GM12878 (cell line): Measurements from ENCODE around the gene FAXC. TPM values are rescaled to one million over a fixed set of nuclear protein-coding genes. Genes with fewer than 3 reads are reported as not detected.

Source experiments
- ATAC-seq: fragments of 200-7000 bp; cut with Tn5 transposase; 3 replicates; pipeline ENCODE4 v1.9.1; 2020; ENCODE audit warnings: mild to moderate bottlenecking, moderate library complexity
- BruUV-seq: library from RNA; stranded (reverse); fragments of 400-500 nt; replicated peaks from 2 replicates; lab custom pipeline; 2021; lab: Mats Ljungman, UMichigan
- CTCF ChIA-PET: fragments of 300-600 bp; sonication (Branson Sonifier 250); formaldehyde crosslinking; extraction: SDS; loops from one replicate; lab custom pipeline; 2021; ENCODE audit warnings: inconsistent platforms; lab: Yijun Ruan, JAX
- POLR2A ChIA-PET: fragments of 350-600 bp; formaldehyde crosslinking; extraction: SDS; loops from one replicate; lab custom pipeline; 2021; ENCODE audit warnings: inconsistent platforms; lab: Charles Lee
- RAD21 ChIA-PET: fragments of 300-600 bp; sonication (Branson Sonifier 250); formaldehyde crosslinking; loops from one replicate; lab custom pipeline; 2023; ENCODE audit warnings: antibody characterized with exemption; ENCODE audit not compliant: unreplicated experiment; lab: Charles Lee
- SMC1A ChIA-PET: fragments of 300-600 bp; sonication (Branson Sonifier 250); formaldehyde crosslinking; loops from one replicate; lab custom pipeline; 2023; ENCODE audit not compliant: unreplicated experiment, uncharacterized antibody; lab: Charles Lee
- DNase-seq: peaks from one replicate; pipeline ENCODE4 v3.0.0-alpha.2; 2011; ENCODE audit warnings: low read depth, low spot score
- FAIRE-seq: peaks from 3 replicates; lab custom pipeline; 2011; peaks lifted over from hg19 to GRCh38; lab: Jason Lieb, UNC
- H2AFZ ChIP-seq: 2 replicates; pipeline ENCODE4 v1.6.0; 2011; ENCODE audit warnings: low read depth, low read length, control low read depth; ENCODE audit not compliant: control insufficient read depth
- H3K27ac ChIP-seq: 2 replicates; pipeline ENCODE4 v1.5.1; 2011; ENCODE audit warnings: control low read depth; ENCODE audit not compliant: control insufficient read depth, insufficient read depth
- H3K27me3 ChIP-seq, 2 experiments: replicated peaks in 1 of 2; 2 replicates each; pipeline versions ENCODE4 v1.6.0 to v1.6.1; 2011; ENCODE audit warnings: low read length in 1 of 2; ENCODE audit not compliant: control insufficient read depth in 2 of 2, insufficient read depth in 2 of 2
- H3K36me3 ChIP-seq, 2 experiments: 2 replicates each; pipeline ENCODE4 v1.5.1; 2011; ENCODE audit warnings: low read length in 1 of 2; ENCODE audit not compliant: control insufficient read depth in 2 of 2, insufficient read depth in 2 of 2
- H3K4me1 ChIP-seq: 2 replicates; pipeline ENCODE4 v1.6.1; 2011; ENCODE audit warnings: mild to moderate bottlenecking, low read length, moderate library complexity, mixed read lengths; ENCODE audit not compliant: control insufficient read depth, insufficient read depth
- H3K4me2 ChIP-seq: 2 replicates; pipeline ENCODE4 v1.6.0; 2011; ENCODE audit warnings: control low read depth; ENCODE audit not compliant: control insufficient read depth, insufficient read depth
- H3K4me3 ChIP-seq: fragments of 200-600 bp; sonication (generic); 2 replicates; pipeline ENCODE4 v1.5.1; 2016
- H3K79me2 ChIP-seq: 2 replicates; pipeline ENCODE4 v1.6.0; 2011; ENCODE audit warnings: low read length; ENCODE audit not compliant: control insufficient read depth, insufficient read depth
- H3K9ac ChIP-seq: 2 replicates; pipeline ENCODE4 v1.8.0; 2011; ENCODE audit warnings: low read length, control low read depth, mixed read lengths; ENCODE audit not compliant: control insufficient read depth, insufficient read depth
- H3K9me3 ChIP-seq: replicated peaks from 3 replicates; pipeline ENCODE4 v1.5.1; 2011; ENCODE audit warnings: mild to moderate bottlenecking, low read length; ENCODE audit not compliant: control insufficient read depth, insufficient read depth
- H4K20me1 ChIP-seq: 2 replicates; pipeline ENCODE4 v1.6.0; 2011; ENCODE audit not compliant: control insufficient read depth, insufficient read depth
- EED ChIP-seq: sonication (generic); IDR thresholded peaks from 2 replicates; pipeline ENCODE4 v1.6.1; 2016; ENCODE audit warnings: antibody characterized with exemption, low read depth
- FOS ChIP-seq: IDR thresholded peaks from 3 replicates; pipeline ENCODE4 v1.6.1; 2011; ENCODE audit warnings: borderline replicate concordance; ENCODE audit not compliant: insufficient read length; ENCODE audit errors: extremely low read depth
- JUNB ChIP-seq: IDR thresholded peaks from 2 replicates; pipeline ENCODE4 v1.6.1; 2016; ENCODE audit warnings: antibody characterized with exemption, mild to moderate bottlenecking
- KDM1A ChIP-seq: fragments of 200-600 bp; sonication (generic); IDR thresholded peaks from 2 replicates; pipeline ENCODE4 v1.6.1; 2016; ENCODE audit warnings: borderline replicate concordance
- NBN ChIP-seq: fragments of 450-650 bp; IDR thresholded peaks from 2 replicates; pipeline ENCODE4 v1.6.1; 2016
- NFXL1 ChIP-seq: fragments of 450-650 bp; IDR thresholded peaks from 2 replicates; pipeline ENCODE4 v1.6.1; 2017; ENCODE audit warnings: antibody characterized with exemption, mild to moderate bottlenecking, borderline replicate concordance
- RCOR1 ChIP-seq: conservative IDR thresholded peaks from 2 replicates; pipeline ENCODE4 v1.6.1; 2012; ENCODE audit warnings: low read depth, low read length, improper control_type of control experiment
- RFX5 ChIP-seq: IDR thresholded peaks from 2 replicates; pipeline ENCODE4 v1.6.1; 2011; ENCODE audit warnings: low read depth, low read length, improper control_type of control experiment
- SREBF1 ChIP-seq: IDR thresholded peaks from 2 replicates; pipeline ENCODE4 v1.6.1; 2012; ENCODE audit warnings: mild to moderate bottlenecking, low read length
- TCF7 ChIP-seq: IDR thresholded peaks from 2 replicates; pipeline ENCODE4 v1.6.1; 2014; ENCODE audit warnings: antibody characterized with exemption, borderline replicate concordance
- WRNIP1 ChIP-seq: IDR thresholded peaks from 2 replicates; pipeline ENCODE4 v1.6.1; 2011; ENCODE audit warnings: low read depth, low read length, improper control_type of control experiment, borderline replicate concordance
- ZSCAN29 ChIP-seq: fragments of 450-650 bp; IDR thresholded peaks from 2 replicates; pipeline ENCODE4 v1.6.1; 2017; ENCODE audit warnings: mild to moderate bottlenecking, moderate library complexity
- WGBS: methylation state at CpG from one replicate; pipeline ENCODE4 v1.1.6; 2016; ENCODE audit warnings: low lambda C conversion rate; ENCODE audit not compliant: insufficient replicate concordance, insufficient coverage; ENCODE audit errors: missing lambda C conversion rate; 5-methylcytosine and 5-hydroxymethylcytosine counted together
- in situ Hi-C: fragments of 300-500 bp; cut with MboI; formaldehyde crosslinking; loops from 9 replicates; pipeline ENCODE4 v1.14.3; 2018; ENCODE audit warnings: mixed read lengths
- intact Hi-C: fragments of 100-400 bp; cut with micrococcal nuclease; formaldehyde crosslinking; loops from one replicate; pipeline ENCODE4 v1.14.2; 2022; ENCODE audit not compliant: unreplicated experiment
- polyA plus RNA-seq, 11 experiments: library from polyadenylated mRNA; depleted of rRNA in 4 of 11; unstranded in 6 of 11; stranded (reverse) in 5 of 11; fragments of >200 nt; fragmentation: Nextera tagmentation in 4 of 11; fragmentation: Illumina TruSeq in 1 of 11; extraction: Ambion mirVana in 4 of 11; extraction: Trizol in 1 of 11; gene quantifications; 1 replicate in 1 of 11; 2 replicates in 10 of 11; pipeline versions ENCODE4 v1.2.1 to v1.2.3, GENCODE V29; 2011 to 2016; ENCODE audit warnings: inconsistent platforms in 2 of 11, missing spikeins in 2 of 11, low read depth in 1 of 11
- total RNA-seq, 4 experiments: library from RNA; depleted of rRNA in 3 of 4; stranded (reverse); fragments of >200 nt in 3 of 4; fragmentation: Illumina TruSeq in 1 of 4; extraction: Trizol in 1 of 4; gene quantifications; 2 replicates each; pipeline versions ENCODE4 v1.2.1 to v1.2.3, GENCODE V29; 2013 to 2021
- TF ChIP-seq, protein P1 (sequence below): IDR thresholded peaks from 2 replicates; pipeline ENCODE4 v1.6.1; 2012; ENCODE audit warnings: low read depth, low read length, improper control_type of control experiment
- TF ChIP-seq, protein P2 (sequence below): fragments of 450-650 bp; IDR thresholded peaks from 2 replicates; pipeline ENCODE4 v1.6.1; 2016; ENCODE audit warnings: mild to moderate bottlenecking, moderate library complexity, borderline replicate concordance
- TF ChIP-seq, protein P3 (sequence below): fragments of 450-650 bp; IDR thresholded peaks from 2 replicates; pipeline ENCODE4 v1.6.1; 2014; ENCODE audit warnings: mild to moderate bottlenecking
- TF ChIP-seq, protein P4 (sequence below): IDR thresholded peaks from 2 replicates; pipeline ENCODE4 v1.6.1; 2012; ENCODE audit warnings: low read depth, low read length, improper control_type of control experiment
- TF ChIP-seq, protein P5 (sequence below): IDR thresholded peaks from 2 replicates; pipeline ENCODE4 v1.6.1; 2012; ENCODE audit warnings: low read length, inconsistent platforms

Gene FAXC
- total and polyA plus RNA-seq, 10 of the 15 experiments (the other 5 are each of a cell fraction or from before 2014, with no cell fraction given), result not detected

DNA sequence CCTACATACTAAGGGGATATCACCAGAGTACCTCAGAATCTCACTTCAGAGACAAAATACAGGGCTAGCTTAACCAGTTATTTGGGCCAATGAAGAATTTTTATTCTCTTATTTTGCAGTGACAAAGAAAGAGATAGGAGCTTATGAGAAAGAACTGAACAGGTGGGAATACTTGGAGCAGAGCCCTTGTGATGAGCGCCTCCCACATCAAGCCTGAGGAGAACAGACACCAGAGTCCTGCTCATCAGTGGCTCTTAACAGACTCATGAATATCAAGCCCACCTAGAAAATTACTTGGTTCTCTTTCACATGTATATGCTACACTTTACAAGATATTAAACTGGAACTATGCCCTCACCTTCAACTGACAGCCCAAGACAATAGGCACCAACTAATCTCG, 99.0 kb downstream of the FAXC start (continued):
- no peak for TF ChIP-seq ZSCAN29
- TF ChIP-seq SREBF1, result no peak
- TF ChIP-seq, protein P1, sequence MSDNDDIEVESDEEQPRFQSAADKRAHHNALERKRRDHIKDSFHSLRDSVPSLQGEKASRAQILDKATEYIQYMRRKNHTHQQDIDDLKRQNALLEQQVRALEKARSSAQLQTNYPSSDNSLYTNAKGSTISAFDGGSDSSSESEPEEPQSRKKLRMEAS, result no peak
- TF ChIP-seq KDM1A, result no peak
- no peak for TF ChIP-seq TCF7
- TF ChIP-seq, protein P2, sequence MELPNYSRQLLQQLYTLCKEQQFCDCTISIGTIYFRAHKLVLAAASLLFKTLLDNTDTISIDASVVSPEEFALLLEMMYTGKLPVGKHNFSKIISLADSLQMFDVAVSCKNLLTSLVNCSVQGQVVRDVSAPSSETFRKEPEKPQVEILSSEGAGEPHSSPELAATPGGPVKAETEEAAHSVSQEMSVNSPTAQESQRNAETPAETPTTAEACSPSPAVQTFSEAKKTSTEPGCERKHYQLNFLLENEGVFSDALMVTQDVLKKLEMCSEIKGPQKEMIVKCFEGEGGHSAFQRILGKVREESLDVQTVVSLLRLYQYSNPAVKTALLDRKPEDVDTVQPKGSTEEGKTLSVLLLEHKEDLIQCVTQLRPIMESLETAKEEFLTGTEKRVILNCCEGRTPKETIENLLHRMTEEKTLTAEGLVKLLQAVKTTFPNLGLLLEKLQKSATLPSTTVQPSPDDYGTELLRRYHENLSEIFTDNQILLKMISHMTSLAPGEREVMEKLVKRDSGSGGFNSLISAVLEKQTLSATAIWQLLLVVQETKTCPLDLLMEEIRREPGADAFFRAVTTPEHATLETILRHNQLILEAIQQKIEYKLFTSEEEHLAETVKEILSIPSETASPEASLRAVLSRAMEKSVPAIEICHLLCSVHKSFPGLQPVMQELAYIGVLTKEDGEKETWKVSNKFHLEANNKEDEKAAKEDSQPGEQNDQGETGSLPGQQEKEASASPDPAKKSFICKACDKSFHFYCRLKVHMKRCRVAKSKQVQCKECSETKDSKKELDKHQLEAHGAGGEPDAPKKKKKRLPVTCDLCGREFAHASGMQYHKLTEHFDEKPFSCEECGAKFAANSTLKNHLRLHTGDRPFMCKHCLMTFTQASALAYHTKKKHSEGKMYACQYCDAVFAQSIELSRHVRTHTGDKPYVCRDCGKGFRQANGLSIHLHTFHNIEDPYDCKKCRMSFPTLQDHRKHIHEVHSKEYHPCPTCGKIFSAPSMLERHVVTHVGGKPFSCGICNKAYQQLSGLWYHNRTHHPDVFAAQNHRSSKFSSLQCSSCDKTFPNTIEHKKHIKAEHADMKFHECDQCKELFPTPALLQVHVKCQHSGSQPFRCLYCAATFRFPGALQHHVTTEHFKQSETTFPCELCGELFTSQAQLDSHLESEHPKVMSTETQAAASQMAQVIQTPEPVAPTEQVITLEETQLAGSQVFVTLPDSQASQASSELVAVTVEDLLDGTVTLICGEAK, result no peak
- TF ChIP-seq RCOR1, result no peak

DNA sequence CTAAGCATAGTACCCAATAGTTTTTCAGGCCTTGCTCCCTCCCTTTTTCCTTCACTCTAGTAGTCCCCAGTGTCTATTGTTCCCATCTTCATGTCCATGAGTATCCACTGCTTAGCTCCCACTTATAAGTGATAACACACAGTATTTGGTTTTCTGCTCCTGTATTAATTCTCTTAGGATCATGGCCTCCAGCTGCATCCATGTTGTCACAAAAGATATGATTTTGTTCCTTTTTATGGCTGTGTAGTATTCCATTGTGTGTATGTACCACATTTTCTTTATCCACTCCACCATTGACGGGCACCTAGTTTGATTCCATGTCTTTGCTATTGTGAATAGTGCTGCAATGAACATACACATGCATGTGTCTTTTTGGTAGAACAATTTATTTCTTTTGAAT, 102.9 kb downstream of the FAXC start:
- FAIRE-seq, result no peak
- Histone ChIP-seq H2AFZ (no peak overlapping the region), H3K79me2 (no peaks in the 10 kb centered on the region), H3K27ac (no peak overlapping the region), H3K4me3 (no peak overlapping the region), H3K36me3 (no peaks in the 10 kb centered on the region), H3K9me3 (no peaks in the 10 kb centered on the region), H3K27me3 (no peaks in the 10 kb centered on the region; a peak in 1 of 4 replicates), H3K4me2 (no peak overlapping the region), H3K9ac (no peak overlapping the region), H3K4me1 (no peaks in the 10 kb centered on the region), H4K20me1 (no peaks in the 10 kb centered on the region)
- in situ Hi-C loops (loop anchor here (10.0 kb wide), 1 partner anchor 92 kb away; no protein-coding TSS in a partner anchor), intact Hi-C loops (no loop called here)
- DNase-seq, result no peak
- no peak for ATAC-seq
- ChIA-PET CTCF (no interaction called here), RAD21 (no interaction called here), POLR2A (no interaction called here), SMC1A (no interaction called here)
- BruUV-seq, result no TSS peak
- WGBS, result 49% methylated on average over 1 of the region's 1 CpG
- TF ChIP-seq, protein P3, sequence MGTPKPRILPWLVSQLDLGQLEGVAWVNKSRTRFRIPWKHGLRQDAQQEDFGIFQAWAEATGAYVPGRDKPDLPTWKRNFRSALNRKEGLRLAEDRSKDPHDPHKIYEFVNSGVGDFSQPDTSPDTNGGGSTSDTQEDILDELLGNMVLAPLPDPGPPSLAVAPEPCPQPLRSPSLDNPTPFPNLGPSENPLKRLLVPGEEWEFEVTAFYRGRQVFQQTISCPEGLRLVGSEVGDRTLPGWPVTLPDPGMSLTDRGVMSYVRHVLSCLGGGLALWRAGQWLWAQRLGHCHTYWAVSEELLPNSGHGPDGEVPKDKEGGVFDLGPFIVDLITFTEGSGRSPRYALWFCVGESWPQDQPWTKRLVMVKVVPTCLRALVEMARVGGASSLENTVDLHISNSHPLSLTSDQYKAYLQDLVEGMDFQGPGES, result no peak
- TF ChIP-seq WRNIP1 (no peak), NFXL1 (no peak), FOS (no peak), JUNB (no peak), RFX5 (no peak), EED (no peak), NBN (no peak)
- TF ChIP-seq, protein P4, sequence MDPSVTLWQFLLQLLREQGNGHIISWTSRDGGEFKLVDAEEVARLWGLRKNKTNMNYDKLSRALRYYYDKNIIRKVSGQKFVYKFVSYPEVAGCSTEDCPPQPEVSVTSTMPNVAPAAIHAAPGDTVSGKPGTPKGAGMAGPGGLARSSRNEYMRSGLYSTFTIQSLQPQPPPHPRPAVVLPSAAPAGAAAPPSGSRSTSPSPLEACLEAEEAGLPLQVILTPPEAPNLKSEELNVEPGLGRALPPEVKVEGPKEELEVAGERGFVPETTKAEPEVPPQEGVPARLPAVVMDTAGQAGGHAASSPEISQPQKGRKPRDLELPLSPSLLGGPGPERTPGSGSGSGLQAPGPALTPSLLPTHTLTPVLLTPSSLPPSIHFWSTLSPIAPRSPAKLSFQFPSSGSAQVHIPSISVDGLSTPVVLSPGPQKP, result no peak
- TF ChIP-seq, protein P5, sequence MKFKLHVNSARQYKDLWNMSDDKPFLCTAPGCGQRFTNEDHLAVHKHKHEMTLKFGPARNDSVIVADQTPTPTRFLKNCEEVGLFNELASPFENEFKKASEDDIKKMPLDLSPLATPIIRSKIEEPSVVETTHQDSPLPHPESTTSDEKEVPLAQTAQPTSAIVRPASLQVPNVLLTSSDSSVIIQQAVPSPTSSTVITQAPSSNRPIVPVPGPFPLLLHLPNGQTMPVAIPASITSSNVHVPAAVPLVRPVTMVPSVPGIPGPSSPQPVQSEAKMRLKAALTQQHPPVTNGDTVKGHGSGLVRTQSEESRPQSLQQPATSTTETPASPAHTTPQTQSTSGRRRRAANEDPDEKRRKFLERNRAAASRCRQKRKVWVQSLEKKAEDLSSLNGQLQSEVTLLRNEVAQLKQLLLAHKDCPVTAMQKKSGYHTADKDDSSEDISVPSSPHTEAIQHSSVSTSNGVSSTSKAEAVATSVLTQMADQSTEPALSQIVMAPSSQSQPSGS, result no peak
